HepG2 (cell line): ENCODE results near the gene SNCA. TPM values are rescaled to one million over a fixed set of nuclear protein-coding genes. Genes with fewer than 3 reads are reported as not detected.

Experiments
- CBFB ChIP-seq: sonication (generic); formaldehyde crosslinking; IDR thresholded peaks from 2 replicates; pipeline ENCODE4 v1.4.0; 2020; ENCODE audit warnings: missing genetic modification reagents
- CBX5 ChIP-seq: sonication (generic); formaldehyde crosslinking; IDR thresholded peaks from 2 replicates; pipeline ENCODE4 v1.4.0; 2020; ENCODE audit warnings: missing genetic modification reagents, borderline replicate concordance
- E2F1 ChIP-seq: sonication (generic); formaldehyde crosslinking; IDR thresholded peaks from 2 replicates; pipeline ENCODE4 v1.5.0; 2020; ENCODE audit warnings: missing genetic modification reagents
- ERF ChIP-seq: IDR thresholded peaks from 2 replicates; pipeline ENCODE4 v1.6.1; 2018; ENCODE audit warnings: missing biosample characterization, missing genetic modification reagents
- GTF2F1 ChIP-seq: fragments of 150-350 bp; IDR thresholded peaks from 2 replicates; pipeline ENCODE4 v1.6.1; 2014; ENCODE audit warnings: low read length
- HOXA3 ChIP-seq: sonication (generic); formaldehyde crosslinking; IDR thresholded peaks from 2 replicates; pipeline ENCODE4 v1.5.0; 2020; ENCODE audit warnings: missing genetic modification reagents
- KLF15 ChIP-seq: sonication (generic); formaldehyde crosslinking; IDR thresholded peaks from 2 replicates; pipeline ENCODE4 v1.8.1; 2023; ENCODE audit warnings: borderline replicate concordance, mild to moderate bottlenecking, inconsistent platforms, missing genetic modification reagents, mixed read lengths
- KLF16 ChIP-seq, 2 experiments: sonication (generic) in 1 of 2; formaldehyde crosslinking in 1 of 2; IDR thresholded peaks; 2 replicates each; pipeline versions ENCODE4 v1.6.1 to v1.8.0; 2016 to 2023; ENCODE audit warnings: missing genetic modification reagents in 2 of 2, missing compliant biosample characterization in 1 of 2
- MEF2D ChIP-seq: sonication (generic); formaldehyde crosslinking; IDR thresholded peaks from 2 replicates; pipeline ENCODE4 v1.5.1; 2020; ENCODE audit warnings: mild to moderate bottlenecking, missing genetic modification reagents
- MXD3 ChIP-seq: IDR thresholded peaks from 2 replicates; pipeline ENCODE4 v1.6.1; 2016; ENCODE audit warnings: mild to moderate bottlenecking, missing biosample characterization, missing genetic modification reagents
- NPAS2 ChIP-seq: sonication (generic); formaldehyde crosslinking; IDR thresholded peaks from 2 replicates; pipeline ENCODE4 v1.8.0; 2022; ENCODE audit warnings: mild to moderate bottlenecking, missing genetic modification reagents, borderline replicate concordance
- POLR2G ChIP-seq: fragments of 200-400 bp; formaldehyde crosslinking; IDR thresholded peaks from 2 replicates; pipeline ENCODE4 v1.6.1; 2018; ENCODE audit warnings: mild to moderate bottlenecking, low read depth, low read length, moderate library complexity
- RAD21 ChIP-seq: fragments of 450-650 bp; formaldehyde crosslinking; IDR thresholded peaks from 2 replicates; pipeline ENCODE4 v1.5.0; 2020; ENCODE audit warnings: mild to moderate bottlenecking
- RCOR2 ChIP-seq: IDR thresholded peaks from 2 replicates; pipeline ENCODE4 v1.6.1; 2016; ENCODE audit warnings: missing biosample characterization, missing genetic modification reagents
- REPIN1 ChIP-seq: sonication (generic); formaldehyde crosslinking; IDR thresholded peaks from 2 replicates; pipeline ENCODE4 v1.8.0; 2022; ENCODE audit warnings: missing genetic modification reagents, low read depth, mild to moderate bottlenecking, borderline replicate concordance
- TCF7 ChIP-seq: sonication (generic); IDR thresholded peaks from 2 replicates; pipeline ENCODE4 v1.6.1; 2016; ENCODE audit warnings: antibody characterized with exemption, low read depth
- ZBED4 ChIP-seq: sonication (generic); formaldehyde crosslinking; IDR thresholded peaks from 2 replicates; pipeline ENCODE4 v1.4.0; 2020; ENCODE audit warnings: missing genetic modification reagents, borderline replicate concordance
- ZBTB33 ChIP-seq: sonication (generic); formaldehyde crosslinking; IDR thresholded peaks from 2 replicates; pipeline ENCODE4 v1.4.0; 2020; ENCODE audit warnings: missing genetic modification reagents
- ZNF230 ChIP-seq: sonication (generic); formaldehyde crosslinking; IDR thresholded peaks from 2 replicates; pipeline ENCODE4 v1.4.0; 2020; ENCODE audit warnings: mild to moderate bottlenecking, missing genetic modification reagents
- ZNF264 ChIP-seq: sonication (generic); formaldehyde crosslinking; IDR thresholded peaks from 2 replicates; pipeline ENCODE4 v1.4.0; 2020; ENCODE audit warnings: missing genetic modification reagents
- ZNF337 ChIP-seq: sonication (generic); formaldehyde crosslinking; IDR thresholded peaks from 2 replicates; pipeline ENCODE4 v1.5.1; 2020; ENCODE audit warnings: missing genetic modification reagents, low read depth, mild to moderate bottlenecking, borderline replicate concordance
- ZNF501 ChIP-seq: sonication (generic); formaldehyde crosslinking; IDR thresholded peaks from 2 replicates; pipeline ENCODE4 v1.5.1; 2020; ENCODE audit warnings: mild to moderate bottlenecking, moderate library complexity, missing genetic modification reagents
- ZNF614 ChIP-seq: IDR thresholded peaks from 2 replicates; pipeline ENCODE4 v1.6.1; 2018; ENCODE audit warnings: missing biosample characterization, missing genetic modification reagents, inconsistent platforms, borderline replicate concordance
- polyA plus RNA-seq, 8 experiments: library from polyadenylated mRNA; depleted of rRNA in 3 of 8; stranded (reverse) in 7 of 8; unstranded in 1 of 8; fragments of >200 nt; fragmentation: Illumina TruSeq in 4 of 8; extraction: Trizol in 4 of 8; gene quantifications; 2 replicates each; pipeline versions ENCODE4 v1.2.1 to v1.2.3, GENCODE V29; 2011 to 2016; ENCODE audit warnings: low read depth in 4 of 8, missing spikeins in 1 of 8, mixed read lengths in 1 of 8; ENCODE audit not compliant: insufficient read depth in 1 of 8
- total RNA-seq, 5 experiments: library from RNA; depleted of rRNA; stranded (reverse); fragments of >200 nt; fragmentation: Illumina TruSeq; extraction: Trizol; gene quantifications; 2 replicates each; pipeline ENCODE4 v1.2.3, GENCODE V29; 2016; ENCODE audit warnings: low read depth in 1 of 5

The SNCA gene
- total and polyA plus RNA-seq, 2 of the 13 experiments (the other 11 are each of a cell fraction or from before 2014, with no cell fraction given), result not detected

GRCh38 chr4:89681219-89681618, 155.7 kb downstream of the SNCA start (continued):
- 0 out of 2 replicates have a peak, but pooled peaks have one; percentile 43 for TF ChIP-seq ZBED4
- TF ChIP-seq MXD3 (CRISPR knock-in tag), result 0 out of 2 replicates have a peak, but pooled peaks have one; percentile 44
- TF ChIP-seq ZBTB33, result peak; percentile 33; the same call in 1 of the 2 replicates
- TF ChIP-seq KLF15, result no peak
- peak in 1 of 2 experiments; percentile 86; a peak in 2 of 4 replicates for TF ChIP-seq KLF16 (CRISPR knock-in tag; IDR thresholded peaks at IDR 0.05)
- no peak for TF ChIP-seq ZNF230 (CRISPR knock-in tag)
- TF ChIP-seq TCF7, result no peak
- TF ChIP-seq RAD21, result no peak
- TF ChIP-seq HOXA3 (CRISPR knock-in tag), result peak; percentile 30; the same call in 1 of the 2 replicates
- 0 out of 2 replicates have a peak, but pooled peaks have one; percentile 32 for TF ChIP-seq MEF2D (CRISPR knock-in tag)
- TF ChIP-seq RCOR2 (CRISPR knock-in tag), result peak; percentile 75
- TF ChIP-seq ERF, result peak; percentile 84
- TF ChIP-seq GTF2F1, result 0 out of 2 replicates have a peak, but pooled peaks have one; percentile 36
- TF ChIP-seq ZNF614, result 0 out of 2 replicates have a peak, but pooled peaks have one; percentile 51
- peak; percentile 97 for TF ChIP-seq POLR2G
- TF ChIP-seq CBFB (CRISPR knock-in tag), result no peak
- TF ChIP-seq ZNF501 (CRISPR knock-in tag), result peak; percentile 63
- no peak for TF ChIP-seq NPAS2
- TF ChIP-seq ZNF264, result peak; percentile 54
- TF ChIP-seq E2F1 (CRISPR knock-in tag), result peak; percentile 37; the same call in 1 of the 2 replicates
- TF ChIP-seq CBX5 (CRISPR knock-in tag), result peak; percentile 19; the same call in 1 of the 2 replicates
- TF ChIP-seq REPIN1, result 0 out of 2 replicates have a peak, but pooled peaks have one; percentile 17
- no peak for TF ChIP-seq ZNF337 (CRISPR knock-in tag)
